ENCODE measurements around the gene PCYT2. TPM values are rescaled to one million over a fixed set of nuclear protein-coding genes. Genes with fewer than 3 reads are reported as not detected.

The PCYT2 gene
- total and polyA plus RNA-seq, 9 of the 15 experiments (the other 6 are each of a cell fraction or from before 2014, with no cell fraction given), result 0.92 to 134 (median 82.5) TPM

- no peak for TF ChIP-seq TCF15 (CRISPR knock-in tag; IDR thresholded peaks at IDR 0.05)
- no peak for TF ChIP-seq ESRRB (CRISPR knock-in tag; IDR thresholded peaks at IDR 0.05; ENCODE audit: borderline replicate concordance)
- no peak for TF ChIP-seq CCAR2 (IDR thresholded peaks at IDR 0.05; ENCODE audit: low read depth, low read length)
- TF ChIP-seq CBFA2T2 (conservative IDR thresholded peaks at IDR 0.05), result no peak
- no peak for TF ChIP-seq BRD9 (IDR thresholded peaks at IDR 0.05; ENCODE audit: low read depth, partially characterized antibody)
- TF ChIP-seq BRF1 (IDR thresholded peaks at IDR 0.05; ENCODE audit: borderline replicate concordance, extremely low read depth, insufficient read length), result no peak
- TF ChIP-seq SRSF9 (IDR thresholded peaks at IDR 0.05; ENCODE audit: borderline replicate concordance, low read depth, low read length), result no peak
- TF ChIP-seq ZNF584 (CRISPR knock-in tag; IDR thresholded peaks at IDR 0.05; ENCODE audit: low read depth), result no peak
- no peak for TF ChIP-seq XRCC4 (IDR thresholded peaks at IDR 0.05; ENCODE audit: extremely low read depth, insufficient read depth, insufficient read length)
- peak; percentile 84 for TF ChIP-seq THAP7 (CRISPR knock-in tag; IDR thresholded peaks at IDR 0.05)
- TF ChIP-seq NUFIP1 (IDR thresholded peaks at IDR 0.05; ENCODE audit: partially characterized antibody), result no peak
- TF ChIP-seq SNAPC5 (CRISPR knock-in tag; IDR thresholded peaks at IDR 0.05), result no peak
- no peak for TF ChIP-seq TRIM25 (IDR thresholded peaks at IDR 0.05; ENCODE audit: borderline replicate concordance)
- TF ChIP-seq CUX1 (CRISPR knock-in tag; IDR thresholded peaks at IDR 0.05), result no peak
- TF ChIP-seq ZNF511 (CRISPR knock-in tag; IDR thresholded peaks at IDR 0.05), result no peak
- TF ChIP-seq TFE3 (CRISPR knock-in tag; IDR thresholded peaks at IDR 0.05), result no peak
Measured at GRCh38 chr17:81867170-81867990, 43.8 kb downstream of the PCYT2 start (continued).
